Activated CD4-positive, alpha-beta memory T cell treated with anti-CD3 and anti-CD28 coated beads for 36 hours (primary cell): ENCODE measurements around the gene CADPS. TPM values are rescaled to one million over a fixed set of nuclear protein-coding genes. Genes with fewer than 3 reads are reported as not detected.

Experiments
- CTCF ChIA-PET: fragments of 350-600 bp; sonication (Branson Sonifier 250); formaldehyde crosslinking; loops from one replicate; lab custom pipeline; 2021; ENCODE audit warnings: antibody characterized with exemption, inconsistent platforms; lab: Charles Lee
- POLR2A ChIA-PET: fragments of 350-600 bp; sonication (Branson Sonifier 250); formaldehyde crosslinking; loops from one replicate; lab custom pipeline; 2021; ENCODE audit warnings: antibody characterized with exemption; lab: Charles Lee
- DNase-seq: peaks from one replicate; pipeline ENCODE4 v3.0.0-alpha.2; 2020
- H3K27ac Mint-ChIP-seq: one replicate; pipeline ENCODE4 v1.8.0; 2021; ENCODE audit warnings: mixed read lengths
- H3K27me3 Mint-ChIP-seq: one replicate; pipeline ENCODE4 v1.8.0; 2021; ENCODE audit warnings: mixed read lengths
- H3K36me3 Mint-ChIP-seq: one replicate; pipeline ENCODE4 v1.8.0; 2021; ENCODE audit warnings: mixed read lengths
- H3K4me1 Mint-ChIP-seq: one replicate; pipeline ENCODE4 v1.8.0; 2021; ENCODE audit warnings: low read depth, mixed read lengths
- H3K4me3 Mint-ChIP-seq: one replicate; pipeline ENCODE4 v1.8.0; 2021; ENCODE audit warnings: mild to moderate bottlenecking, mixed read lengths
- H3K9me3 Mint-ChIP-seq: one replicate; pipeline ENCODE4 v1.8.0; 2021; ENCODE audit warnings: mixed read lengths
- intact Hi-C: fragments of 100-400 bp; cut with micrococcal nuclease; formaldehyde crosslinking; loops from one replicate; pipeline ENCODE4 v1.15.1; 2023
- total RNA-seq, 2 experiments: library from RNA; stranded (reverse); gene quantifications; one replicate each; pipeline ENCODE4 v1.2.3, GENCODE V29; 2021

CADPS gene
- total RNA-seq: not detected

- DNase-seq: no peak
- CTCF ChIA-PET: no interaction called here
- peaks cover 37% of the 10 kb centered on the region for H3K27me3 Mint-ChIP-seq
- intact Hi-C loops: no loop called here
- no peak within 1 kb of the TSS for H3K27ac Mint-ChIP-seq
- peaks cover 3% of the 10 kb centered on the region for H3K4me1 Mint-ChIP-seq
- peaks cover 2% of the 10 kb centered on the region for H3K36me3 Mint-ChIP-seq
- no peak within 1 kb of the TSS for H3K4me3 Mint-ChIP-seq
- POLR2A ChIA-PET: no interaction called here
- H3K9me3 Mint-ChIP-seq: no peaks in the 10 kb centered on the region
These were observed at the start of gene CADPS for GRCh38 chr3:62874711-62875557. TSS of gene CADPS (minus strand) at chr3:62875416. CDS start at chr3:62875029, 387 bp downstream.

GRCh38 chr3:62923066-62923465, 47.9 kb upstream of the CADPS start:
- intact Hi-C loops: no loop called here
- CTCF ChIA-PET: no interaction called here

GRCh38 chr3:62922326-62922725, 47.1 kb upstream of the CADPS start:
- intact Hi-C loops: no loop called here
- DNase-seq: no peak
- no peak overlapping the region for H3K4me3 Mint-ChIP-seq
- no peak overlapping the region for H3K27ac Mint-ChIP-seq
- no peaks in the 10 kb centered on the region for H3K27me3 Mint-ChIP-seq
- H3K36me3 Mint-ChIP-seq: no peaks in the 10 kb centered on the region
- ChIA-PET POLR2A (no interaction called here), CTCF (no interaction called here)
- H3K9me3 Mint-ChIP-seq: no peaks in the 10 kb centered on the region
- no peaks in the 10 kb centered on the region for H3K4me1 Mint-ChIP-seq

More at GRCh38 chr3:62923066-62923465, 47.9 kb upstream of the CADPS start:
- POLR2A ChIA-PET: no interaction called here
- H3K27ac Mint-ChIP-seq: no peak overlapping the region
- H3K4me3 Mint-ChIP-seq: no peak overlapping the region
- no peaks in the 10 kb centered on the region for H3K4me1 Mint-ChIP-seq
- no peaks in the 10 kb centered on the region for H3K9me3 Mint-ChIP-seq
- no peaks in the 10 kb centered on the region for H3K27me3 Mint-ChIP-seq
- no peaks in the 10 kb centered on the region for H3K36me3 Mint-ChIP-seq
- DNase-seq: no peak

- CTCF ChIA-PET: no interaction called here
- no peaks in the 10 kb centered on the region for H3K36me3 Mint-ChIP-seq
- no peaks in the 10 kb centered on the region for H3K4me1 Mint-ChIP-seq
- POLR2A ChIA-PET: no interaction called here
- H3K4me3 Mint-ChIP-seq: no peak overlapping the region
- intact Hi-C loops: no loop called here
- no peak overlapping the region for H3K27ac Mint-ChIP-seq
- no peaks in the 10 kb centered on the region for H3K9me3 Mint-ChIP-seq
- H3K27me3 Mint-ChIP-seq: no peaks in the 10 kb centered on the region
- no peak for DNase-seq
These were observed 45.2 kb upstream of the CADPS start for GRCh38 chr3:62920466-62920784.

GRCh38 chr3:62919784-62920465, 44.7 kb upstream of the CADPS start:
- no peak for DNase-seq
- H3K4me1 Mint-ChIP-seq: no peaks in the 10 kb centered on the region
- H3K36me3 Mint-ChIP-seq: no peaks in the 10 kb centered on the region
- H3K4me3 Mint-ChIP-seq: no peak overlapping the region
- H3K27me3 Mint-ChIP-seq: no peaks in the 10 kb centered on the region
- POLR2A ChIA-PET: no interaction called here
- CTCF ChIA-PET: no interaction called here
- no peaks in the 10 kb centered on the region for H3K9me3 Mint-ChIP-seq
- intact Hi-C loops: no loop called here
- no peak overlapping the region for H3K27ac Mint-ChIP-seq

- H3K27me3 Mint-ChIP-seq: no peaks in the 10 kb centered on the region
- no peaks in the 10 kb centered on the region for H3K9me3 Mint-ChIP-seq
- no peak for DNase-seq
- ChIA-PET POLR2A (no interaction called here), CTCF (no interaction called here)
- intact Hi-C loops: no loop called here
- no peak overlapping the region for H3K4me3 Mint-ChIP-seq
- H3K4me1 Mint-ChIP-seq: no peaks in the 10 kb centered on the region
- H3K27ac Mint-ChIP-seq: no peak overlapping the region
- no peaks in the 10 kb centered on the region for H3K36me3 Mint-ChIP-seq
These were observed 43.6 kb upstream of the CADPS start for GRCh38 chr3:62918777-62919176.

GRCh38 chr3:62918131-62918530, 42.9 kb upstream of the CADPS start:
- Mint-ChIP-seq H3K27me3 (no peaks in the 10 kb centered on the region), H3K4me1 (no peaks in the 10 kb centered on the region), H3K27ac (no peak overlapping the region)

GRCh38 chr3:62911526-62911925, 36.3 kb upstream of the CADPS start:
- intact Hi-C loops: no loop called here
- Mint-ChIP-seq H3K36me3 (no peaks in the 10 kb centered on the region), H3K4me1 (no peaks in the 10 kb centered on the region), H3K27me3 (no peaks in the 10 kb centered on the region), H3K27ac (no peak overlapping the region), H3K4me3 (no peak overlapping the region), H3K9me3 (peaks cover 2% of the 10 kb centered on the region)
- no peak for DNase-seq
- ChIA-PET POLR2A (no interaction called here), CTCF (no interaction called here)

More at GRCh38 chr3:62918131-62918530, 42.9 kb upstream of the CADPS start:
- Mint-ChIP-seq H3K36me3 (no peaks in the 10 kb centered on the region), H3K4me3 (no peak overlapping the region), H3K9me3 (no peaks in the 10 kb centered on the region)
- ChIA-PET POLR2A (no interaction called here), CTCF (no interaction called here)
- no peak for DNase-seq
- intact Hi-C loops: no loop called here

GRCh38 chr3:62905331-62905730, 30.1 kb upstream of the CADPS start:
- no peak for DNase-seq
- H3K4me1 Mint-ChIP-seq: no peaks in the 10 kb centered on the region
- POLR2A ChIA-PET: no interaction called here

GRCh38 chr3:62898530-62899496, 23.6 kb upstream of the CADPS start:
- Mint-ChIP-seq H3K36me3 (no peaks in the 10 kb centered on the region), H3K4me1 (no peaks in the 10 kb centered on the region), H3K9me3 (no peaks in the 10 kb centered on the region), H3K4me3 (no peak overlapping the region), H3K27ac (no peak overlapping the region), H3K27me3 (no peaks in the 10 kb centered on the region)
- intact Hi-C loops: no loop called here
- ChIA-PET POLR2A (no interaction called here), CTCF (no interaction called here)
- no peak for DNase-seq

More at GRCh38 chr3:62905331-62905730, 30.1 kb upstream of the CADPS start:
- Mint-ChIP-seq H3K36me3 (no peaks in the 10 kb centered on the region), H3K27ac (no peak overlapping the region), H3K9me3 (peaks cover 2% of the 10 kb centered on the region), H3K27me3 (no peaks in the 10 kb centered on the region), H3K4me3 (no peak overlapping the region)
- CTCF ChIA-PET: no interaction called here
- intact Hi-C loops: no loop called here

GRCh38 chr3:62895901-62896300, 20.7 kb upstream of the CADPS start:
- no peak for DNase-seq
- POLR2A ChIA-PET: no interaction called here
- intact Hi-C loops: no loop called here
- Mint-ChIP-seq H3K4me3 (no peak overlapping the region), H3K4me1 (no peaks in the 10 kb centered on the region), H3K27me3 (no peaks in the 10 kb centered on the region), H3K27ac (no peak overlapping the region), H3K9me3 (no peaks in the 10 kb centered on the region), H3K36me3 (no peaks in the 10 kb centered on the region)
- CTCF ChIA-PET: no interaction called here

GRCh38 chr3:62892951-62893350, 17.7 kb upstream of the CADPS start:
- no peak for DNase-seq
- CTCF ChIA-PET: no interaction called here
- H3K27ac Mint-ChIP-seq: no peak overlapping the region
- POLR2A ChIA-PET: no interaction called here
- no peaks in the 10 kb centered on the region for H3K9me3 Mint-ChIP-seq
- no peaks in the 10 kb centered on the region for H3K27me3 Mint-ChIP-seq
- H3K36me3 Mint-ChIP-seq: no peaks in the 10 kb centered on the region
- H3K4me3 Mint-ChIP-seq: no peak overlapping the region
- intact Hi-C loops: no loop called here
- no peaks in the 10 kb centered on the region for H3K4me1 Mint-ChIP-seq
